HepG2 (cell line): ENCODE results near the gene SDR39U1. TPM values are rescaled to one million over a fixed set of nuclear protein-coding genes. Genes with fewer than 3 reads are reported as not detected.

Experiments
- MEIS1 ChIP-seq: sonication (generic); formaldehyde crosslinking; IDR thresholded peaks from 2 replicates; pipeline ENCODE4 v1.9.0; 2021; ENCODE audit warnings: mild to moderate bottlenecking, missing genetic modification reagents, moderate library complexity, borderline replicate concordance
- PITX1 ChIP-seq: sonication (generic); formaldehyde crosslinking; IDR thresholded peaks from 2 replicates; pipeline ENCODE4 v1.5.1; 2020; ENCODE audit warnings: mild to moderate bottlenecking, missing genetic modification reagents
- SRSF1 ChIP-seq: fragments of 200-400 bp; formaldehyde crosslinking; optimal IDR thresholded peaks from 2 replicates; pipeline ENCODE3; 2017; ENCODE audit warnings: mild to moderate bottlenecking, low read depth, low read length, moderate library complexity
- THAP11 ChIP-seq: IDR thresholded peaks from 2 replicates; pipeline ENCODE4 v1.6.1; 2016; ENCODE audit warnings: missing biosample characterization, missing genetic modification reagents
- TMF1 ChIP-seq: sonication (generic); formaldehyde crosslinking; IDR thresholded peaks from 2 replicates; pipeline ENCODE4 v1.8.1; 2022; ENCODE audit warnings: low read depth, missing genetic modification reagents
- ZMYM3 ChIP-seq: sonication (generic); formaldehyde crosslinking; IDR thresholded peaks from 2 replicates; pipeline ENCODE4 v1.5.1; 2020; ENCODE audit warnings: mild to moderate bottlenecking, missing genetic modification reagents
- ZNF180 ChIP-seq: sonication (generic); formaldehyde crosslinking; IDR thresholded peaks from 2 replicates; pipeline ENCODE4 v1.4.0; 2020; ENCODE audit warnings: low read depth, missing genetic modification reagents, borderline replicate concordance
- ZNF263 ChIP-seq: sonication (generic); formaldehyde crosslinking; IDR thresholded peaks from 2 replicates; pipeline ENCODE4 v1.4.0; 2020; ENCODE audit warnings: missing genetic modification reagents
- ZNF280D ChIP-seq: sonication (generic); formaldehyde crosslinking; IDR thresholded peaks from 2 replicates; pipeline ENCODE4 v1.5.1; 2020; ENCODE audit warnings: mild to moderate bottlenecking, missing genetic modification reagents
- ZNF317 ChIP-seq: sonication (generic); formaldehyde crosslinking; IDR thresholded peaks from 2 replicates; pipeline ENCODE4 v1.5.0; 2020; ENCODE audit warnings: mild to moderate bottlenecking, missing genetic modification reagents
- ZNF34 ChIP-seq: sonication (generic); formaldehyde crosslinking; IDR thresholded peaks from 2 replicates; pipeline ENCODE4 v1.4.0; 2020; ENCODE audit warnings: mild to moderate bottlenecking, missing genetic modification reagents, borderline replicate concordance
- ZNF547 ChIP-seq: sonication (generic); formaldehyde crosslinking; IDR thresholded peaks from 2 replicates; pipeline ENCODE4 v1.5.1; 2020; ENCODE audit warnings: mild to moderate bottlenecking, missing genetic modification reagents
- ZNF670 ChIP-seq: sonication (generic); formaldehyde crosslinking; IDR thresholded peaks from 2 replicates; pipeline ENCODE4 v1.8.0; 2022; ENCODE audit warnings: mild to moderate bottlenecking, missing genetic modification reagents, borderline replicate concordance
- polyA plus RNA-seq, 8 experiments: library from polyadenylated mRNA; depleted of rRNA in 3 of 8; stranded (reverse) in 7 of 8; unstranded in 1 of 8; fragments of >200 nt; fragmentation: Illumina TruSeq in 4 of 8; extraction: Trizol in 4 of 8; gene quantifications; 2 replicates each; pipeline versions ENCODE4 v1.2.1 to v1.2.3, GENCODE V29; 2011 to 2016; ENCODE audit warnings: low read depth in 4 of 8, missing spikeins in 1 of 8, mixed read lengths in 1 of 8; ENCODE audit not compliant: insufficient read depth in 1 of 8
- total RNA-seq, 5 experiments: library from RNA; depleted of rRNA; stranded (reverse); fragments of >200 nt; fragmentation: Illumina TruSeq; extraction: Trizol; gene quantifications; 2 replicates each; pipeline ENCODE4 v1.2.3, GENCODE V29; 2016; ENCODE audit warnings: low read depth in 1 of 5
- TF ChIP-seq, protein P1 (sequence below): sonication (generic); formaldehyde crosslinking; IDR thresholded peaks from 2 replicates; pipeline ENCODE4 v1.4.0; 2020; ENCODE audit warnings: missing genetic modification reagents
- TF ChIP-seq, protein P2 (sequence below): sonication (generic); formaldehyde crosslinking; IDR thresholded peaks from 2 replicates; pipeline ENCODE4 v1.4.0; 2020; ENCODE audit warnings: mild to moderate bottlenecking, low read depth, missing genetic modification reagents
- TF ChIP-seq, protein P3 (sequence below): sonication (generic); formaldehyde crosslinking; IDR thresholded peaks from 2 replicates; pipeline ENCODE4 v1.4.0; 2020; ENCODE audit warnings: missing genetic modification reagents, borderline replicate concordance

Gene SDR39U1
- total and polyA plus RNA-seq, 2 of the 13 experiments (the other 11 are each of a cell fraction or from before 2014, with no cell fraction given) = 34.4 to 129 TPM

DNA sequence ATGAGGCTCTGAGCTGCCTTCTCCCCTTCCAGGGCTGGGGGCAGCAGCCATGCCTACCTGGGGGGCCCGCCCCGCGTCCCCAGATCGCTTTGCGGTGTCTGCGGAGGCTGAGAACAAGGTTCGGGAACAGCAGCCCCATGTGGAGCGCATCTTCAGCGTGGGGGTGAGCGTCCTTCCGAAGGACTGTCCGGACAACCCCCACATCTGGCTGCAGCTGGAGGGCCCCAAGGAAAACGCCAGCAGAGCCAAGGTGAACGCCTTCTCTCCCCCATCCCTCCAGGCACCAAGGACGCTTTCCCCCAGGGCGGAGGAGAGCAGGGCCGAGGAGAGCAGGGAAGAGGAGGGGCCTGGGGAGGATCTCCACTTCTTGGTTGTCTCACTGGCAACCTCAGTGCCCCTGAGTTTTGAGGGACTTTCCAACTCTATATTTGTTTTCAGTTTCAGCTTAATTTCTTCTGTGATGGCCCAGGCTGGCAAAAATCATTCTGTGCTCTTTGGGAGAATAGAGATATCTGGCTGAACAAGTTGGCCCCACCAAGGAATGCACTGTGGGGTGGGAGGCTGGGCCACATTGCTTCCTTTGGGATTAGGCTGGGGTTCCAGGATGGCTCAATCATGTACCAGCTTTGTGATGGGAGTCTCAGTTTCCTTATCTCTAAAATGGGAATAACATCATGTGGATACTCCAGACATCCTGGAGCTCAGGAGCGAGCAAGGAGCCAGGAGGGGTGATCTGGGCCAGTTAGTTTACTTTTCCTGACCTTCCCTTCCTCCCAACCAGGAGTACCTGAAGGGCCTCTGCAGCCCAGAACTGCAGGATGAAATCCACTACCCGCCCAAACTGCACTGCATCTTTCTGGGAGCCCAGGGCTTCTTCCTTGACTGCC lies 11.7 kb downstream of the SDR39U1 start (continued):
- TF ChIP-seq ZNF280D (CRISPR knock-in tag) (peak; percentile 93), THAP11 (no peak), ZMYM3 (CRISPR knock-in tag) (no peak; the same call in 1 of the 2 replicates), TMF1 (CRISPR knock-in tag) (0 out of 2 replicates have a peak, but pooled peaks have one; percentile 28), SRSF1 (peak; percentile 28), ZNF670 (no peak), ZNF180 (CRISPR knock-in tag) (no peak), MEIS1 (peak; percentile 72; the same call in 1 of the 2 replicates), ZNF263 (CRISPR knock-in tag) (peak; percentile 10; the same call in 1 of the 2 replicates), PITX1 (CRISPR knock-in tag) (peak; percentile 58; the same call in 1 of the 2 replicates), ZNF547 (CRISPR knock-in tag) (0 out of 2 replicates have a peak, but pooled peaks have one; percentile 24), ZNF34 (no peak), ZNF317 (CRISPR knock-in tag) (peak; percentile 52; the same call in 1 of the 2 replicates)
- TF ChIP-seq, protein P1, sequence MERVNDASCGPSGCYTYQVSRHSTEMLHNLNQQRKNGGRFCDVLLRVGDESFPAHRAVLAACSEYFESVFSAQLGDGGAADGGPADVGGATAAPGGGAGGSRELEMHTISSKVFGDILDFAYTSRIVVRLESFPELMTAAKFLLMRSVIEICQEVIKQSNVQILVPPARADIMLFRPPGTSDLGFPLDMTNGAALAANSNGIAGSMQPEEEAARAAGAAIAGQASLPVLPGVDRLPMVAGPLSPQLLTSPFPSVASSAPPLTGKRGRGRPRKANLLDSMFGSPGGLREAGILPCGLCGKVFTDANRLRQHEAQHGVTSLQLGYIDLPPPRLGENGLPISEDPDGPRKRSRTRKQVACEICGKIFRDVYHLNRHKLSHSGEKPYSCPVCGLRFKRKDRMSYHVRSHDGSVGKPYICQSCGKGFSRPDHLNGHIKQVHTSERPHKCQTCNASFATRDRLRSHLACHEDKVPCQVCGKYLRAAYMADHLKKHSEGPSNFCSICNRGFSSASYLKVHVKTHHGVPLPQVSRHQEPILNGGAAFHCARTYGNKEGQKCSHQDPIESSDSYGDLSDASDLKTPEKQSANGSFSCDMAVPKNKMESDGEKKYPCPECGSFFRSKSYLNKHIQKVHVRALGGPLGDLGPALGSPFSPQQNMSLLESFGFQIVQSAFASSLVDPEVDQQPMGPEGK (CRISPR knock-in tag) = peak; percentile 69; the same call in 1 of the 2 replicates
- TF ChIP-seq, protein P2, sequence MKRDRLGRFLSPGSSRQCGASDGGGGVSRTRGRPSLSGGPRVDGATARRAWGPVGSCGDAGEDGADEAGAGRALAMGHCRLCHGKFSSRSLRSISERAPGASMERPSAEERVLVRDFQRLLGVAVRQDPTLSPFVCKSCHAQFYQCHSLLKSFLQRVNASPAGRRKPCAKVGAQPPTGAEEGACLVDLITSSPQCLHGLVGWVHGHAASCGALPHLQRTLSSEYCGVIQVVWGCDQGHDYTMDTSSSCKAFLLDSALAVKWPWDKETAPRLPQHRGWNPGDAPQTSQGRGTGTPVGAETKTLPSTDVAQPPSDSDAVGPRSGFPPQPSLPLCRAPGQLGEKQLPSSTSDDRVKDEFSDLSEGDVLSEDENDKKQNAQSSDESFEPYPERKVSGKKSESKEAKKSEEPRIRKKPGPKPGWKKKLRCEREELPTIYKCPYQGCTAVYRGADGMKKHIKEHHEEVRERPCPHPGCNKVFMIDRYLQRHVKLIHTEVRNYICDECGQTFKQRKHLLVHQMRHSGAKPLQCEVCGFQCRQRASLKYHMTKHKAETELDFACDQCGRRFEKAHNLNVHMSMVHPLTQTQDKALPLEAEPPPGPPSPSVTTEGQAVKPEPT (CRISPR knock-in tag) = peak; percentile 88
- TF ChIP-seq, protein P3, sequence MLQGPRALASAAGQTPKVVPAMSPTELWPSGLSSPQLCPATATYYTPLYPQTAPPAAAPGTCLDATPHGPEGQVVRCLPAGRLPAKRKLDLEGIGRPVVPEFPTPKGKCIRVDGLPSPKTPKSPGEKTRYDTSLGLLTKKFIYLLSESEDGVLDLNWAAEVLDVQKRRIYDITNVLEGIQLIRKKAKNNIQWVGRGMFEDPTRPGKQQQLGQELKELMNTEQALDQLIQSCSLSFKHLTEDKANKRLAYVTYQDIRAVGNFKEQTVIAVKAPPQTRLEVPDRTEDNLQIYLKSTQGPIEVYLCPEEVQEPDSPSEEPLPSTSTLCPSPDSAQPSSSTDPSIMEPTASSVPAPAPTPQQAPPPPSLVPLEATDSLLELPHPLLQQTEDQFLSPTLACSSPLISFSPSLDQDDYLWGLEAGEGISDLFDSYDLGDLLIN (CRISPR knock-in tag) = 0 out of 2 replicates have a peak, but pooled peaks have one; percentile 57
